ENCODE measurements around the gene LHPP.

GRCh38 chr10:124462348-124462695 is 699 bp downstream of the LHPP start:
- TF ChIP-seq POLR2AphosphoS5 (IDR thresholded peaks at IDR 0.05; ENCODE audit: borderline replicate concordance, low read depth, low read length) (no peak), FOXP2 (optimal IDR thresholded peaks at IDR 0.05; ENCODE audit: control extremely low read depth, extremely low read length, insufficient read depth) (no peak), EZH2 (IDR thresholded peaks at IDR 0.05) (no peak)

All from SK-N-MC (cell line).